Tibial artery (tissue), 4 donors: Measurements from ENCODE around the gene STIP1.

Experiments used
- DNase-seq, 2 donors: peaks; one replicate each; pipeline ENCODE4 v3.0.0-alpha.2; 2019
- H3K27ac ChIP-seq, 2 donors: fragments of 200-600 bp; sonication (generic) in 1 of 2; 1 replicate in 1 of 2; 2 replicates in 1 of 2; pipeline ENCODE4 v1.5.1; 2018 to 2019; ENCODE audit warnings: mild to moderate bottlenecking in 1 of 2
- H3K27me3 ChIP-seq, 2 donors: fragments of 200-600 bp; sonication (generic) in 1 of 2; one replicate each; pipeline versions ENCODE4 v1.5.1 to v1.6.0; 2016 to 2019
- H3K36me3 ChIP-seq, 3 donors: fragments of 200-600 bp; sonication (generic) in 2 of 3; one replicate each; pipeline ENCODE4 v1.5.1; 2016 to 2019; ENCODE audit warnings: mild to moderate bottlenecking in 2 of 3
- H3K4me1 ChIP-seq, 4 donors: fragments of 200-600 bp; sonication (generic) in 2 of 4; 1 replicate in 3 of 4; 2 replicates in 1 of 4; pipeline ENCODE4 v1.5.1; 2016 to 2019
- H3K4me3 ChIP-seq, 2 donors: fragments of 200-600 bp; sonication (generic) in 1 of 2; 1 replicate in 1 of 2; 2 replicates in 1 of 2; pipeline ENCODE4 v1.5.1; 2018 to 2019; ENCODE audit warnings: mild to moderate bottlenecking in 2 of 2
- H3K9me3 ChIP-seq, 3 donors: fragments of 200-600 bp; sonication (generic) in 1 of 3; one replicate each; pipeline ENCODE4 v1.5.1; 2016 to 2019
- intact Hi-C: fragments of 100-400 bp; cut with DNase I; formaldehyde crosslinking; loops from one replicate; pipeline ENCODE4 v1.15.0; 2023; ENCODE audit warnings: low total_unique reads
- TF ChIP-seq, protein P1 (sequence below), 2 experiments: fragments of 200-600 bp in 1 of 2; fragments of 450-650 bp in 1 of 2; IDR thresholded peaks; one replicate each; pipeline ENCODE4 v1.5.1; 2017 to 2019; ENCODE audit warnings: antibody characterized with exemption in 2 of 2, mild to moderate bottlenecking in 1 of 2, moderate library complexity in 1 of 2

STIP1 gene

GRCh38 chr11:64253481-64253880 lies 67.5 kb downstream of the STIP1 start:
- TF ChIP-seq, protein P1, sequence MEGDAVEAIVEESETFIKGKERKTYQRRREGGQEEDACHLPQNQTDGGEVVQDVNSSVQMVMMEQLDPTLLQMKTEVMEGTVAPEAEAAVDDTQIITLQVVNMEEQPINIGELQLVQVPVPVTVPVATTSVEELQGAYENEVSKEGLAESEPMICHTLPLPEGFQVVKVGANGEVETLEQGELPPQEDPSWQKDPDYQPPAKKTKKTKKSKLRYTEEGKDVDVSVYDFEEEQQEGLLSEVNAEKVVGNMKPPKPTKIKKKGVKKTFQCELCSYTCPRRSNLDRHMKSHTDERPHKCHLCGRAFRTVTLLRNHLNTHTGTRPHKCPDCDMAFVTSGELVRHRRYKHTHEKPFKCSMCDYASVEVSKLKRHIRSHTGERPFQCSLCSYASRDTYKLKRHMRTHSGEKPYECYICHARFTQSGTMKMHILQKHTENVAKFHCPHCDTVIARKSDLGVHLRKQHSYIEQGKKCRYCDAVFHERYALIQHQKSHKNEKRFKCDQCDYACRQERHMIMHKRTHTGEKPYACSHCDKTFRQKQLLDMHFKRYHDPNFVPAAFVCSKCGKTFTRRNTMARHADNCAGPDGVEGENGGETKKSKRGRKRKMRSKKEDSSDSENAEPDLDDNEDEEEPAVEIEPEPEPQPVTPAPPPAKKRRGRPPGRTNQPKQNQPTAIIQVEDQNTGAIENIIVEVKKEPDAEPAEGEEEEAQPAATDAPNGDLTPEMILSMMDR (IDR thresholded peaks at IDR 0.05): no peak
- DNase-seq: peak; percentile 56 to 87
- H3K27me3 ChIP-seq: no peaks in the 10 kb centered on the region
- no peaks in the 10 kb centered on the region for H3K9me3 ChIP-seq
- intact Hi-C loops: no loop called here
- H3K36me3 ChIP-seq: peaks cover 8 to 44% (median 38%) of the 10 kb centered on the region in 3 donors
- H3K4me3 ChIP-seq: no peak overlapping the region
- H3K4me1 ChIP-seq: peaks cover 0 to 37% (median 31%) of the 10 kb centered on the region in 4 donors
- peak overlapping the region; percentile 1 to 82 for H3K27ac ChIP-seq
